SW480 (cell line): ENCODE measurements around the gene RABGGTA.

Source experiments
- DNase-seq: peaks from one replicate; pipeline ENCODE4 v3.0.0-alpha.2; 2016; ENCODE audit warnings: low spot score

RABGGTA gene

GRCh38 chr14:24304019-24304387 lies 32.6 kb upstream of the RABGGTA start:
- DNase-seq, result no peak

GRCh38 chr14:24300326-24300980 lies 29.1 kb upstream of the RABGGTA start:
- no peak for DNase-seq

DNA sequence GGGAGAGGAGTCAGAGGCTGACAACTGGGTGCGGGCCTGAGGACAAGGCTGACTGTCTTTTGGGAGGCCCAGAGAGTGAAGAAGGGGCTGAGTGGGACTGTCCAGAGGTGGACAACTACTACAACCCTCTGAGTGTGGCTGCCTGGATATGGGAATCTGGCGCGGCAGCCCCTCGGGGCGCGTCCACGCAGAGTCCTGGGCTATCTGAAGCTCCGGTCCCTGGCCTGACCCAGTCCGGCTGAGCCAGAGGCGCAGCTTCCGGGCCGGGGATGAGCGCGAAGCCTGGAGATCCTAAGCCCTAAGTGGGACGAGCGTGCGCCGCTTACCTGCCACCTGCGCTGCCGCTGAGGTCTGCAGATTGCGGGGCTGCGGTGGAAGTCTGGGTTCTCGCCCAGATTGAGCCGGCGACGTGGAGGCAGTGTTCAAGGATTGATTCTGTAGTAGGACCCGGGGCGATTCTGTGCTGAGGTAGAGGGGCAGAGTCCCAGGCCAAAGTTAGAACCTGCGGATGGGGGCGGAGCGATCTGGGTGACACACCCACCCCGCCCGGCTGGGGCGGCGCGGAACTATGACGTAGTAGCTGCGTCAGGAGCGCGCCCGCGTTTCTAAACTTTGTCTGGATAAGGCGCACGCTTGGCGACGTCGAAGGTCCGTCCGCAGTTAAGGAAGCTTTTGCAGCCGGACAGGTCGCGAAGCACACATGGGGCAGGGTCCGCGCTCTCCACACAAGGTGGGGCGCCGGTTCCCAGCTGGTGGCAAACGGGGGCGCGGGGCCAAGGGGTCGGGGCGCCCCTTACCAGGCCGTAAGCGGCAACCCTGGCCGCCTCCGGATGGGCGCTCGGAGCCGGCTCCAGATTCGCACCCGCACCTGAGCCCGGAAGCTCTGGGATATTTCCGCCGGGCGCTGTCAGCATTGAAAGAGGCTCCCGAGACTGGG lies 28.1 kb upstream of the RABGGTA start, which contains the start of the genes DHRS1 and NOP9:
DHRS1 (minus strand) TSS at position 526 of the 937 bp plus-strand sequence. CDS start 674 bp downstream, outside the sequence.
NOP9 (plus strand) TSS at position 596 of the 937 bp plus-strand sequence; CDS start at position 701, 105 bp downstream.
- peak; percentile 82 for DNase-seq

DNA sequence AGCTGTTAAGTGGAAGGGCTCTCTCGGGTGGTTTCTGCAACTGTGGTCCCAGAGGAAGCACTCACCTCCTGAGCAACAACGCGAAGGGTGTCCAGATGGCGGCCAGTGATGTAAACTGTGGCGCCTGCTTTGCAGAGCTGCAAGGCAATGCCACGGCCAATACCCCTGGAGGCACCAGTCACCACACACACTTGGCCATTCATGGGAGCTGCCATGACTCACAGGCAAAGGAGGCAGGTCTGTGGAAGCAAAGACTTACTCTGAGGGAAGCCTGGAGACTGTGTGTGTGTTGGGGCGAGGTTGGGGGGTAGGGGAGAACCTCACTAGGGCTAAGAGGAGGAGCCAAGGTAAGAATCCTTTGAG lies 27.5 kb upstream of the RABGGTA start:
- peak; percentile 52 for DNase-seq

- peak; percentile 64 for DNase-seq
These were observed 26.0 kb upstream of the RABGGTA start for GRCh38 chr14:24297190-24297964.

GRCh38 chr14:24296341-24297157 lies 25.2 kb upstream of the RABGGTA start:
- DNase-seq, result peak; percentile 71

- DNase-seq, result no peak
These were observed 22.1 kb upstream of the RABGGTA start for GRCh38 chr14:24293525-24293924.

- DNase-seq, result no peak
These were observed 20.9 kb upstream of the RABGGTA start for GRCh38 chr14:24292118-24292807.

GRCh38 chr14:24291446-24292117 lies 20.2 kb upstream of the RABGGTA start:
- no peak for DNase-seq

GRCh38 chr14:24290746-24291145 lies 19.3 kb upstream of the RABGGTA start:
- no peak for DNase-seq

DNA sequence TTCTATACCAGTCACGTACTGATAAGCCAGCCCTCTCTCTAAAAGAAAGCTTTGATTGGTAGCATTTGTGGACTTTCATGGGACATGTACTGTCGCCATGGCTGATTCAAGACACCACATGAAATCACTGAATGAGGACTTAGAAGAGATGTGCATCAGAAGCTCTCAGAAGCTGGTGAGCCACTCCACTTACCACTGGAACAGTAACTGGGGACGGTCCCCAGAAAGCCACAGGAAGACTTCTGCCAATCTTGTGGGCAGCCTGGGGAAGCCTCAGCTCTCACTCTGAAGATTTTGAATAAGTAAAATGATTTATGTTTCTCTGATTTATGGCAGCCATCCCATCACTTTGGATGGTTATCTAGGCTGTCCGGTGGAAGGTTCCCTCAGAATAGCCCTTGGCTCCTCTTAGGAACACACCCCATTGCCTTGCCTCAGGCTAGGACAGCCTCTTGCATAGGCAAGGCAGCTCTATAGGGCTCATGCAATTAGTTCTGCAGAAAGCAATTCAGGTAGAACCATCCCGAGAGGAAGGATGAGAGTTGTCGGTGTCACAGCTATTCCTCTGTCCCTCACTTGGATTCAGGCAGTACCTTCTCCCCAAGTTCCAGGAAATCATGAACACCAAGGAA lies 18.4 kb upstream of the RABGGTA start:
- DNase-seq, result no peak

DNA sequence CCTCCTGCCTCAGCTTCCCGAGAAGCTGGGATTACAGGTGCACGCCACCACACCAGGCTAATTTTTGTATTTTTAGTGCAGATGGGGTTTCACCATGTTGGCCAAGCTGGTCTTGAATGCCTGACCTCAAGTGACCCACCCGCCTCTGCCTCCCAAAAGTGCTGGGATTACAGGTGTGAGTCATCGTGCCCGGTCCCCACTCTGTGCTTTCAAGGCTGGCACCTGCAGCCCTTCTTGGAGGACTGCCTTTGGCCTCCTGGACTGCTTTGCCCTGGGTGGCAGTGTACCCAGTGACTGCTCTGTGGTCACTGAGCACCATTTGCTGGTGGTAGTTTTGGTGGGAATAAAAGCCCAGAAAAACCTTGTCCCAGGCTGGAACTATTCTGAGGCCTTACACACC lies 15.6 kb upstream of the RABGGTA start:
- no peak for DNase-seq

DNA sequence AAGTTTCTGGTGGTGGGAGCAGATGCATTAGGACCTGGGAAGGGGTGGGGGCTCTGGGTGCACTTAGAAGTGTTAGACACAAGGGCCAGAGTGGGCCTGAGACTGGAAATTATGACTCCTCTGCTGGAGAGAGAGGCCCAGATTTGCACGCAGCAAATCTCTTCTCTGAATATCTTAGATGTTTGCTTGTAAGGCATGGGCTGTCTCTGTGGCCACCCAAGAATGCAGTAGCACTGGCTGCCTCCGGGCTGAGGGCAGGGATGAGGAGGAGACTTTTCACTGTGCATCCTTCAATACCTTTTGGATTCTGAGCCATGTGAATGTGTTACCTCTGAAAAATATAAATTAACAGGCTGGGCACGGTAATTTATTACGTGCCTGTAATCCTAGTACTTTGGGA lies 14.0 kb upstream of the RABGGTA start:
- no peak for DNase-seq

DNA sequence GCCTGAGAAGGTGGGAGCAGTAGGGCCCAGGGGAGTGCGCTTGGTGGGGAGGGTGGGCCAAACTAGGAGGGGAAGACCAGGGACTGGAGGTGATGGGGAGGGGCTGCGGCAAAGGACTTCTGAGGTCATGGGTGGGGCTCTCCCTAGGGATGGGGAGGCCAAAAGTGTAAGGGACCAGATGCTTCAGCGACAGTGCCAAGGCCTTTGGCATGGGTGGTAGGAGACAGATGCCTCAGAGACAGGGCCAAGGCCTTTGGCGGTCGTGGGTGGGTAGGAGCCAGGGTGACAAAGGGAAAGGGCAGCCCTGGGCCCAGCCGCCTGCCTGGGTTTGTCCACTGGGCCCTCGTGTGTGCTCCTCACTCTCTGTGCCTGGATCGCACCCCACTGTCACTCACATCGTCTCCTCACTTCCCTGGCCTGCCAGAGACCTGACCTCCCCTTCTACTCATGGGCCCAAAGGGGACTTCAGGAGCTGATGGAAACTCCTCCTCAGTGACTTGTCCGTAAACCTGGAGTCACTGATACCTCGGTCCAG lies 13.2 kb upstream of the RABGGTA start:
- DNase-seq, result no peak

- no peak for DNase-seq
These were observed 12.5 kb upstream of the RABGGTA start for GRCh38 chr14:24283796-24284460.

- no peak for DNase-seq
These were observed 11.3 kb upstream of the RABGGTA start for GRCh38 chr14:24282736-24283135.

DNA sequence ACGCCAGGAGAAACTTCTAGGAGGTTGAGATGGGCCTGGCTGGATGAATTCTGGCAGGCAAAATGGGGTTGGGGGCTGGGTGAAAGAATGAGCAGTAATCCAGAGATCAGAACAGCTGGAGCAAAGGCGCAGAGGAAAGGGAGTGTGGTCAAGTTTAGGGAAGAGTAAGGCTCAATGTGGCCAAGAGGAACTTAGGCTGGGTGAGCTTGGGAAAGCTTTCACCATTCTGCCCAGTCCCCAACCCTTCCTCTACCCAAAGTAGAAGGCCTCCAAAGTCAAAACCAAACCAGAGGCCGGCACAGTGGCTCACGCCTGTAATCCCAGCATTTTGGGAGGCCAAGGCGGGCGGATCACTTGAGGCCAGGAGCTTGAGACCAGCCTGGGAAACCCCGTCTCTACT lies 10.2 kb upstream of the RABGGTA start:
- no peak for DNase-seq

- no peak for DNase-seq
These were observed 9.5 kb upstream of the RABGGTA start for GRCh38 chr14:24280797-24281460.
